ENCODE results near the gene INPP5A.

DNA sequence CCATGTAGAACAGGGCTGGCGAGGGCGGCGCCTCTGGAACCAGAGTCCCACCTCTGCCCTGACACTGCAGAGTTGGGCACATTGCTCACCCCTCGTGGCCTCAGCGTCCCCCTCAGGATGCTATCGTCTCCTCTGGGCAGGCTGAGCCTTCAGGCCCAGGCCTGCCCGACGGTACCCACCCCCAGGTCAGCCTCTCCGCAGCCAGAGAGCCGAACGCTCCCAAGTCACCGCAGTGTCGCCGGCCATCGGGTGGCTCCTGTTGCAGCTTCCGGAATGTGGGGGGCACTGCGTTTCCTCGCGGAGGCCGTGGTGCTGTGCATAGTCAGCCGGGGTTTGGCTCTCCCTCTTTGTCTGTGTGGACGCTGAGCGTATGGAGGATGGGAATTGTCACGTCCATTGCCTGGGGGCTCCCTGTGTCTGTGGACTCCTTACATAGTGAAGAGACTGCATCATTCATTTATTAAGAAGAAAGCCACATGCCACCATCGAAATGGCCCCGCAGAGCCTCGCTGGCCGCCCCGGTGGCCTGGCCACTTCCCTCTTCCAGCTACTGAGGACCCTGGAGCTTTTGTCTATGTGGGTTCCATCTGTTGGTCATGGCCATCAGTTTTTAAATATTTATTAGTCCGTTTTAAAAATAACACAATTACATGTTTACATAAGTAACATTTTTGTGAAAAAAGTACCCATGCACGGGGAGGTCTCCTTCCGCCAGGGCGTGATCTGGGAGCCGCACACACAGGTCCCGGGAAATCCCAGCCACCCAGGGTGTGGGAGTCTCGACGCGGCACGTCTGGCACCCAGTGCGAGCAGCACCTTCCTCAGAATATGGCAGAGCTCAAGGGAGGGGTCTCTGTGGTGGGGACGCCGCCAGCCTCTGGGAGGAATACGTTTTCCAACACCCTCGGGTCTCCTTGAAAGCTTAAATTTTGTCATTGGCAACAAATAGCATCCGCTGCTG lies 232.8 kb downstream of the INPP5A start:
- TF ChIP-seq, protein P1, sequence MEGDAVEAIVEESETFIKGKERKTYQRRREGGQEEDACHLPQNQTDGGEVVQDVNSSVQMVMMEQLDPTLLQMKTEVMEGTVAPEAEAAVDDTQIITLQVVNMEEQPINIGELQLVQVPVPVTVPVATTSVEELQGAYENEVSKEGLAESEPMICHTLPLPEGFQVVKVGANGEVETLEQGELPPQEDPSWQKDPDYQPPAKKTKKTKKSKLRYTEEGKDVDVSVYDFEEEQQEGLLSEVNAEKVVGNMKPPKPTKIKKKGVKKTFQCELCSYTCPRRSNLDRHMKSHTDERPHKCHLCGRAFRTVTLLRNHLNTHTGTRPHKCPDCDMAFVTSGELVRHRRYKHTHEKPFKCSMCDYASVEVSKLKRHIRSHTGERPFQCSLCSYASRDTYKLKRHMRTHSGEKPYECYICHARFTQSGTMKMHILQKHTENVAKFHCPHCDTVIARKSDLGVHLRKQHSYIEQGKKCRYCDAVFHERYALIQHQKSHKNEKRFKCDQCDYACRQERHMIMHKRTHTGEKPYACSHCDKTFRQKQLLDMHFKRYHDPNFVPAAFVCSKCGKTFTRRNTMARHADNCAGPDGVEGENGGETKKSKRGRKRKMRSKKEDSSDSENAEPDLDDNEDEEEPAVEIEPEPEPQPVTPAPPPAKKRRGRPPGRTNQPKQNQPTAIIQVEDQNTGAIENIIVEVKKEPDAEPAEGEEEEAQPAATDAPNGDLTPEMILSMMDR (IDR thresholded peaks at IDR 0.05): no peak
- no peak for TF ChIP-seq POLR2A (IDR thresholded peaks at IDR 0.05)

All from lower leg skin (tissue), 3 donors.